Upper lobe of left lung (tissue), 6 donors: ENCODE results near the gene ZC3H7B. TPM values are rescaled to one million over a fixed set of nuclear protein-coding genes. Genes with fewer than 3 reads are reported as not detected.

Experiments used
- ATAC-seq, 2 donors: fragments of 200-7000 bp; cut with Tn5 transposase; one replicate each; pipeline ENCODE4 v1.9.1; 2022; ENCODE audit warnings: mild to moderate bottlenecking in 2 of 2, moderate library complexity in 2 of 2; ENCODE audit not compliant: low FRiP score in 2 of 2
- DNase-seq, 2 donors: peaks; one replicate each; pipeline ENCODE4 v3.0.0-alpha.2; 2019 to 2020
- H3K27ac ChIP-seq, 4 donors: fragments of 200-600 bp; sonication (generic); one replicate each; pipeline ENCODE4 v1.5.1; 2016 to 2019
- H3K27me3 ChIP-seq, 4 donors: fragments of 200-600 bp; sonication (generic); one replicate each; pipeline ENCODE4 v1.5.1; 2017 to 2019
- H3K36me3 ChIP-seq, 4 donors: fragments of 200-600 bp; sonication (generic); one replicate each; pipeline ENCODE4 v1.5.1; 2016 to 2019
- H3K4me1 ChIP-seq, 4 donors: fragments of 200-600 bp; sonication (generic); one replicate each; pipeline ENCODE4 v1.5.1; 2018 to 2019
- H3K4me3 ChIP-seq, 4 donors: fragments of 200-600 bp; sonication (generic); one replicate each; pipeline ENCODE4 v1.5.1; 2017 to 2019; ENCODE audit warnings: mild to moderate bottlenecking in 2 of 4, moderate library complexity in 1 of 4
- H3K9me3 ChIP-seq, 4 donors: fragments of 200-600 bp; sonication (generic); one replicate each; pipeline ENCODE4 v1.5.1; 2018 to 2019
- CTCF ChIP-seq, 6 experiments: fragments of 450-650 bp in 4 of 6; fragments of 200-600 bp in 2 of 6; sonication (generic) in 2 of 6; IDR thresholded peaks; one replicate each; pipeline ENCODE4 v1.5.1; 2016 to 2019; ENCODE audit warnings: antibody characterized with exemption in 6 of 6
- EP300 ChIP-seq, 4 donors: sonication (generic); formaldehyde crosslinking; IDR thresholded peaks; one replicate each; pipeline ENCODE4 v1.5.1; 2017; ENCODE audit warnings: antibody characterized with exemption in 4 of 4, control low read depth in 2 of 4
- POLR2A ChIP-seq, 4 donors: fragments of 450-650 bp; IDR thresholded peaks; one replicate each; pipeline ENCODE4 v1.5.1; 2016 to 2017; ENCODE audit warnings: antibody characterized with exemption in 4 of 4, mild to moderate bottlenecking in 2 of 4
- POLR2AphosphoS5 ChIP-seq, 2 donors: sonication (generic); formaldehyde crosslinking; IDR thresholded peaks; one replicate each; pipeline ENCODE4 v1.5.1; 2017; ENCODE audit warnings: antibody characterized with exemption in 2 of 2
- WGBS, 2 donors: methylation state at CpG; one replicate each; pipeline ENCODE4 v1.1.5; 2017 to 2018; 5-methylcytosine and 5-hydroxymethylcytosine counted together
- total RNA-seq, 6 donors: library from RNA; depleted of rRNA in 4 of 6; stranded (reverse); fragments of >200 nt in 4 of 6; gene quantifications; one replicate each; pipeline versions ENCODE4 v1.1.0 to v1.2.1, GENCODE V29; 2016 to 2021
- donor health status: DM: no; HTN: no; CAD: no; lungs with moderate emphysema.
- donor health status: DM: no; HTN: yes; CAD: no; lungs with severe emphysema.

Gene ZC3H7B
- total RNA-seq, 6 donors from 2014 or later = 48.2 to 67.4 (median 56.9) TPM

GRCh38 chr22:41343300-41343699 is 42.0 kb downstream of the ZC3H7B start:
- H3K4me1 ChIP-seq = no peaks in the 10 kb centered on the region
- H3K27ac ChIP-seq = no peak overlapping the region
- H3K27me3 ChIP-seq = no peaks in the 10 kb centered on the region
- DNase-seq (peak in 1 of 2 donors; percentile 76), ATAC-seq (no peak)
- TF ChIP-seq CTCF (IDR thresholded peaks at IDR 0.05) (no peak), EP300 (IDR thresholded peaks at IDR 0.05) (no peak), POLR2A (IDR thresholded peaks at IDR 0.05) (no peak), POLR2AphosphoS5 (IDR thresholded peaks at IDR 0.05) (no peak)
- H3K9me3 ChIP-seq = no peaks in the 10 kb centered on the region
- peaks cover 41 to 99% (median 90%) of the 10 kb centered on the region in 4 donors for H3K36me3 ChIP-seq
- no peak overlapping the region for H3K4me3 ChIP-seq
- 96 to 97% methylated on average over 11 to 13 of the region's 18 CpGs for WGBS, 2 donors

GRCh38 chr22:41343717-41344116 is 42.4 kb downstream of the ZC3H7B start:
- peaks cover 41 to 99% (median 91%) of the 10 kb centered on the region in 4 donors for H3K36me3 ChIP-seq
- no peak for TF ChIP-seq POLR2A (IDR thresholded peaks at IDR 0.05)
- no peak for TF ChIP-seq CTCF (IDR thresholded peaks at IDR 0.05)
- no peak for TF ChIP-seq EP300 (IDR thresholded peaks at IDR 0.05)
- no peak for TF ChIP-seq POLR2AphosphoS5 (IDR thresholded peaks at IDR 0.05)
- no peaks in the 10 kb centered on the region for H3K4me1 ChIP-seq
- no peak for DNase-seq
- WGBS, 2 donors = 94 to 100% methylated on average over 4 to 8 of the region's 9 CpGs
- H3K9me3 ChIP-seq = no peaks in the 10 kb centered on the region
- no peaks in the 10 kb centered on the region for H3K27me3 ChIP-seq
- no peak overlapping the region for H3K4me3 ChIP-seq
- no peak for ATAC-seq
- H3K27ac ChIP-seq = no peak overlapping the region

- Histone ChIP-seq H3K36me3 (peaks cover 41 to 99% (median 91%) of the 10 kb centered on the region in 4 donors), H3K4me1 (no peaks in the 10 kb centered on the region), H3K4me3 (no peak overlapping the region), H3K27me3 (no peaks in the 10 kb centered on the region), H3K9me3 (no peaks in the 10 kb centered on the region), H3K27ac (no peak overlapping the region)
- TF ChIP-seq POLR2AphosphoS5 (IDR thresholded peaks at IDR 0.05) = no peak
- no peak for TF ChIP-seq POLR2A (IDR thresholded peaks at IDR 0.05)
- no peak for TF ChIP-seq EP300 (IDR thresholded peaks at IDR 0.05)
- no peak for TF ChIP-seq CTCF (IDR thresholded peaks at IDR 0.05)
- ATAC-seq = no peak
- peak in 1 of 2 donors; percentile 32 for DNase-seq
- 92% methylated on average over 10 to 11 of the region's 11 CpGs for WGBS, 2 donors
These were observed 43.0 kb downstream of the ZC3H7B start for GRCh38 chr22:41344189-41344788.

- H3K27ac ChIP-seq = no peak overlapping the region
- WGBS, 2 donors = 96 to 97% methylated on average over 16 to 24 of the region's 24 CpGs
- TF ChIP-seq CTCF (IDR thresholded peaks at IDR 0.05) = no peak
- no peak for TF ChIP-seq EP300 (IDR thresholded peaks at IDR 0.05)
- TF ChIP-seq POLR2A (IDR thresholded peaks at IDR 0.05) = no peak
- TF ChIP-seq POLR2AphosphoS5 (IDR thresholded peaks at IDR 0.05) = no peak
- H3K4me1 ChIP-seq = no peaks in the 10 kb centered on the region
- H3K27me3 ChIP-seq = no peaks in the 10 kb centered on the region
- no peaks in the 10 kb centered on the region for H3K9me3 ChIP-seq
- no peak overlapping the region for H3K4me3 ChIP-seq
- peak in 1 of 2 donors; percentile 51 for DNase-seq
- peaks cover 33 to 97% (median 91%) of the 10 kb centered on the region in 4 donors for H3K36me3 ChIP-seq
- no peak for ATAC-seq
These were observed 44.5 kb downstream of the ZC3H7B start for GRCh38 chr22:41345807-41346335.
